GM19452 (cell line): ENCODE data around the gene PBX3.

ENCODE experiments used
- ATAC-seq: cut with Tn5 transposase; IDR thresholded peaks from one replicate; pipeline ENCODE4 v1.9.1; 2021; ENCODE audit not compliant: unreplicated experiment

The PBX3 gene

DNA sequence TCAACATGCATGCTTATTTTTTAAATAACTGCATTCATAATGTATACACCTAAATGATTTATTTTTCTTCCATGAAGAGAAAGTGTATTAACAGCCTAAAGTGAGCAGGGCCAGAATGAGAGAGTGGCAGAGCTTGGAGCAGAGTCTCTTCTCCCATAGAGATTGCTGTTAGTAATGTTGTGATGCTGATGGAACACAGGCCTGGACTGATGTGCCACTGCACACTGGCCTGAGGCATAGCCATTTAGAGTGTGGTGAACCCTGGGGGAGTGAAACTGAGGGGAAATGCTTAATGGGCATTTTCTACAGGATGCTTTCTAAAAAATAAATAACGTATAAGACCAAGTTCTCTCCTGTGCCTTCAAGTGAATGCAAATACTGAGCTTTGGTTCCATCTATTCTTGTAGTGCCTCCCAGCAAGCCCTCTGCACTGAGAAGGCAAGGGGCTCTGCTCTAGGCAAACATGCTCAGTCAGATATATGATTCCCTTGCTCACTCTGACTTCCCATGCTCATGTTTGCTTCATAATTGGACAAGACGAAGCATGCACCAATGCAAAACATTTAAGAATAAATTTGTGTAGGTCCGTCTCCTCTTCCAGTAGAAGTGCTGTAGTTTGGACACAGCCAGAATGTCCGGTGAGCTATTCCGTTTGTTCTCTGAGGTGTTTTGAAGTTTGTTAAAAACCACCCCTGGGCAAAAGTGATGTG lies 185.7 kb downstream of the PBX3 start:
- no peak for ATAC-seq

DNA sequence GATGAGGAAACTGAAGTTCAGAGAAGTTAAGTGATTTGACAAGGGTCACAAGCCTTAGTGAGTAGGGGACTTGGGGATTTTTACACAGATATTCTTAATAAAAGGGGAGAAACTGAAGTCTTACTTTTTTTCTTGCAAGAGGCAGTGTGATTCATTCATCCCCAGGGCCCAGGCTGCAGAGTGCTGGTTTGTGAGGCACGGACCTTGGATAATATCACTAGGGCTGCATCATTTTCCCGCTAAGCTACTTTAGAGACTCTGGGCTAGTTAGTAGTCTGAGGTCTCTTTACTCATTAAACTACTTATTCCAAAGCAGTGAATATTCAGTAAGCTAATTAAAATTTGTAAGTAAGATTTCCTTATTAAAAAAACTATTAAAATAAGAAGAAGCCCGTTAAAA lies 195.0 kb downstream of the PBX3 start:
- ATAC-seq, result no peak

DNA sequence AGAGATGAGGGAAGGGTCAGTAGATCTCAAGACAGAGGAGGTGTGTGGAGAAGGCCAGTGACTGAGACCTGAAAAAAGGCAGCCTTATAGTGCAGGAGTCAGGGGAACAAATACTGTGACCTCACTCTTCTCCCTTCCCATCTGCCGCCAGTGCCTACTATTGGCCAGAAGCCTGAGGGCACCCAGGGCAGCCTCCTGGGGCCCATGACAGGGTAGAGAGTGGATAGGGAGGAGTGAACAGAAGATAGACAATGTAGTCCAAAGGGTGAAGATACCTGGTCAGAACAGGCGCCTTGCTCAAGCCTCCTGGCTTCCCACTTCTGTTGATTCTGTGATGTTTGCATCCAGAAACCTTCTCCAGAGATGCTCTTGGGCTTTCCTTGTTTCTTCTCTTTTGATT lies 196.7 kb downstream of the PBX3 start:
- ATAC-seq, result no peak

DNA sequence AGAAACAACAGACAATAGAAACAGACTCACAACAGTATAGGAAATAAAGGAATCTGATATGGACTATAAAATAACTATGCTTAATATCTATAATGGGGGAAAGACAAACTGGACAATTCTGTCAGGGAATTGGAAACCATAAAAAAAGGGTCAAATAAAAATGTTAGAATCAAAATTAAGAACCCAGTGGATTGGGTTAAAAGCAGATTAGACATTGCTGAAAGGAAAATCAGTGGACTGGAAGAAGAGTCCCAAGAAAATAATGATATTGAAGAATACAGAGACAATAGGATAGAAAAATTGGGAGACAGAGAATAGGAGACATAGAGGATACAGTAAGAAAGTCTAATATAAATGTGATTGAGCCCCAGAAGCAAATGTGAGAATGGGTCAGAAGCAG lies 199.2 kb downstream of the PBX3 start:
- ATAC-seq, result no peak

DNA sequence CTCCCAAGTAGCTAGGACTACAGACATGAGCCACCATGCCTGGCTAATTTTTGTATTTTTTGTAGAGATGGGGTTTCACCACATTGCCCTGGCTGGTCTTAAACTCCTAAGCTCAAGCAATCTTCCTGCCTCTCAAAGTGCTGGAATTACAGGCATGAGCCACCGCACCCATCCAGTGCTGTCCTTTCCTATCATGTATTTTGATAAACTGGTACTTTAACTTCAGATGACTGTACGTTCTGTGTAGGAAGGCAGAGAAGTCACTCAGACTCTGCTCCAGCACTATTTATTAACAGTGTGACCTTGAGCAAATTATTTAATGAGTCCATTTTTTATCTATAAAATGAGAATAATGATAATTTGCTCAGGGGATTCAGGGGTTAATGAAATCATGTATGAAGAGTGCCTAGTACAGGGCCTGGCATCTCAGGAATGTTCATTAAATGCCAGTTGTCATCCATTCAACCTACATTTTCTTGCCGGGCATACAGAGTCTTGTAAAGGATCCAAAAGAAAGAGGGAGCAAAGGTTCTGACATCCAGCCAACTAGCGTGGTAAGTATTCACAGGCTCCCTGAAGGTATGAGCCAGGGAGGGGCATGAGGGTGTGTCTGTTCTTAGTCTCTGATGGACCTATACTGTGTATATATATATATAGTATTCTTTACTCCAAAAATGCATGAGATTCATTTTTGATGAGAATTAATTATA lies 201.9 kb downstream of the PBX3 start:
- no peak for ATAC-seq

DNA sequence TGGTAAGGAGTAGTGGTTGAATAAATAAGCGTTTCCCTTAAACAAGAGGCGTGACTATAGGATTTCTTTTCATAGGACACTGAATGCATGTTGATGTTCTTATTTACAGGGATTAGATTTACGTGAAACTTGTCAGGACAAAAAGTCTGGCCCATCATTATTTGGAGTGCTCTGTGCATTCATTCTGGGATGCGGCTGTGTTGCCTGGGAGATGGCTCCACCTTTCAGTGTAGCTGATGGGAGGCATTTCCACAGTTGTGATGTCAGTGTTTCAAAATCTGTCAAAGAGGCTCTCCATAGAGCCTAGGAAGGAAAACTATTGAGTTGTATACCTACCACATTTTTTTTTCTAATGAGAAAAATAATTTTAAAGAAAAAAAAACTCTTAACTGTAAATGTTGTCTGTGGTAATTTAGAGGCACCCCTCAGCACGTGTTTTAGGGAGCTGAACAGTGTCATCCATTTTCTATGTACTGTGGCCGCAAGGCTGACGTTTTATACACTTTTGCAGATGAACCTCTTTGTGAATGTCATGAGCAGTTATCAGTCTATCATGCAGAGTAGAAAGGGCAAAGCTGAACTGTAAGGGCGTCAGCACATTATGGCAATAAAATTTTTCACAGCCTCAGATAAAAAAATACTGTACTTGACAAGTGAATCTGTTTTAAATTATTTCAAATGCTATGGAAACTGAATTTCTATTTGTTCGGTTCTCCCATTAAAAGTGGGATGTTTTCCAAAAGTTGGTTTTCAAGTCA lies 202.7 kb downstream of the PBX3 start:
- no peak for ATAC-seq

DNA sequence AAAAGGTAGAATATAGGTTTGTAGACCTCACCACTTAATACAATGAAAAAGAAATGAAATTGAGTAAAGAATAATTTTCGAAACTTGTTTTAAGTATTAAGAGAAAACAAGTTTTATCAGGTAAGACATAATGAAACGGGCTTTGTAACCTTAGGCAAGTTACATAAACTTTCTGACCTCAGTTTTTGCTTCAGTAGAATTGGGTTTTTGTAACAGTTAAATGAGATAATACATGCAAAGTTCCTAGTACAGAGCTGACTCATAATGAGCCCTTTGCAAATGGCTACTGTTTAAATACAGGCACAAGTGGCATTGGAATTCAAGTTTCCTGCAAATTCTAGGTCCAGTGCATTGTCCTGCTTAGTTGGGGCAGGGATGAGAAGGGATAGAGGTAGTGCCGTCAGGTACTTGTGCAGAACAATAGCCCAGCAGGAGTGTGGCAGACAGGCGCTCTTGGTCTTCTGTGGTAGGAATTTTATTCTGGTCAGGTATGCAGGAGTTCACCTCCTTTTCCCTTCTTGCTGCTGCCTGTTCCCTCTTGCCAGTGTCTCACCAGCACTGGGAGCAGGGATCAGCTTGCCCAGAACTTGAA lies 203.8 kb downstream of the PBX3 start:
- ATAC-seq, result no peak

DNA sequence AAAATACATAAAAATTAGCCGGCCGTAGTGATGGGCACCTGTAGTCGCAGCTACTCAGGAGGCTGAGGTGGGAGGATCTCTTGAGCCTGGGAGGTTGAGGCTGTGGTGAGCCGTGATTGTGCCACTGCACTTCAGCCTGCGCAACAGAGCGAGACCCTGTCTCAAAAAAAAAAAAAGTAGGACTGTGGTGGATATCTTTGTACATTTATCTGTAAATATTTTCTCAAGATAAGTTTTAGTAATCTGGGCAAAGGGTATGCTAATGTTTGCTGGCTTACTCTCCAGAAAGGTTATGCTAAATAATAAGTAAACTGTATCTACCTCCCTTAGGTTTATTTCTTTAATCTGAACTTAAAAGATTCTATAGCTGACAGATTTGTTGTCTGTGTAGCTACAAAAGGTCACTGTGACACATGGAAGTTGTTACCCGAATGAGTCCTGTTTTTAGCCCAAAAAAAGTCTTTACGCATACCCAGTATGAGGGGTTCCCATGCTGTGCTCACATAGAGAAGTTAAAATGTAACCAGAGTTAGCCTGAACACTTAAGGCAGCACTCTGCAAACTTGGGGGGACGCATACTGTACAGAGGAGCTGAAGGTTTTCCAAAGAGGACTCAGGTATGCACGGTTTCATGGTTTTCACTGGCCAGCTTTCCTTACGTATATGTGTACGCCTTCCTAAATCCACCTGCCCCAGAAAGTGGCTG lies 206.3 kb downstream of the PBX3 start:
- no peak for ATAC-seq

DNA sequence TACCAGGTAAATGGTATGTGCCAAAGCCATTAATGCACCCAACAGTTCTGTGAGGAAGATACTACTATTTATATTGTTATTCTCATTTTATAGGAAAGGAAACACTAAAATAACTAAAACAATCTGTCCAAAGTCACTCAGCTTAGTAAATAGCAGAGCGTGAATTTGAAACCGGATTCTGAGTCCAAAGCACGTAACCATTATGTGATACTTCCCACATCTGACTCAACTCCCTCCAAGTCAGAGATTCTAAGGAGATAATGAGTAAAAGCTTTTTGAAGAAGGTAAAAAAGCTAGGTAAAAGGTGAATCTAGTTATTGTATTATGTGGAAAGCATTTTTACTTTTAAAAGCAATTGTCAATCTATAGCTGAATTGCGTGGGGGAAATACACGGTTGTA lies 208.9 kb downstream of the PBX3 start:
- ATAC-seq, result no peak

DNA sequence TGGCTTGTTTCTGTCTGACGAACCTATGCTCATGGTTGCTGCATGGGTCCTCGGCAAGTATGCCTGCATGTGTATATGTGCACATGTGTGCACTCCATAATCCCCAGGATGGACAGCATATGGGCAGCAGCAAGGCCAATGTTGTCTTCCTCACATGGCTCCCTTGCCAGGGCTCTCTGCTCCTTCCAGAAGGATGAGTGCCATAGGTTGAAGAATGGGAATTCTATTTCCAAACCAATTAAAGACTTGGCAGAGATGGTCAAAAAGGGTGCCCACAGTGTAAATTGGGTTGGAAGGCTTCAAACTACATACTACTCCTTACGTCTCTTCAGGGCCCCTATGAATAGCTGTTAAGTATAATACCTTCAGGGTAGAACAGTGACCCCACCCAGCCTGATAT lies 212.1 kb downstream of the PBX3 start:
- ATAC-seq, result no peak

DNA sequence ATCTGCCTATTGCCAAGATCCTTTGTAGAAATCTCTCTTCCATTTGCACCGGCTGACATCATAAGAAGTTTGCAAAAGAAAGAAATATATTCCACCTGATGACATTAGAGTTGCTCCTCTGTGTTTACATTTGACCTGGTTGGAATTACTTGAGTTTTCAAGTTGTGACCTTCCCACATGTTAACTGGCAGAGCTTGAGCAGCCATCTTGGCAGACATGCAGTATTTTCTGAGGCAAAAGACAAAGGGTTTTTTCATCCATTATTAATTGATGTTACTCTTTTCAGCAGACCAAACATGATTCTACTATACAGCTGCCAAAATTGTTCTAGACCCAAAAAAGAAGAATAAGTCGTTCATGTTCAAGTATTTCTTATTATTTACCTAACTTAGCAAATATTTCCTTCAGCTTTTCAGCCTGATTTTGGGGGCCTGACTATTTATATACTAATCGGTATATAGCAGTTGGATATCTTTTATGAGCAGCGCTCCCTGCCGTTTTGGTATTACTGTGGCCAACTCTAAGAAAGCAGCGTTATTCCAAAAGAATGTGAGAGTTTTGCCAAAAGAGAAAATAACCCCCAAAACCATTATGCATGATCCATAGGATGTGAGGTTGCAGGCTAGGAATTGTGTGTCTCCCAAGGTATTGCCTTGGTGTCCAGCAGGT lies 212.9 kb downstream of the PBX3 start:
- ATAC-seq, result no peak

DNA sequence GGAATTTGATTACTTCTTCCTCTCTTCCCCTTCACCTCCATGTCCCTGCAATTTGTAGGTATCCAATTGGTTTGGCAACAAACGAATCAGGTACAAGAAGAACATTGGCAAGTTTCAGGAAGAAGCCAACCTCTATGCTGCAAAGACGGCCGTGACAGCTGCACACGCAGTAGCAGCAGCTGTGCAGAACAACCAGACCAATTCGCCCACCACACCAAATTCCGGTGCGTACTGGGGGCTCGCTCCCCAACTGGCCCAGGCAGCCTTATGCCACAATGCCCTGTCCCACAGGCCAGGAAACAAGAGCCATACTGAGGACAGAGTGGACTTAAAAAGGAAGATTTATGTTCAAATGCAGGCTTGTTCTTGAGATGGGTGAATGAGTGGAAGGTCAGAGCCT lies 213.5 kb downstream of the PBX3 start:
- no peak for ATAC-seq

DNA sequence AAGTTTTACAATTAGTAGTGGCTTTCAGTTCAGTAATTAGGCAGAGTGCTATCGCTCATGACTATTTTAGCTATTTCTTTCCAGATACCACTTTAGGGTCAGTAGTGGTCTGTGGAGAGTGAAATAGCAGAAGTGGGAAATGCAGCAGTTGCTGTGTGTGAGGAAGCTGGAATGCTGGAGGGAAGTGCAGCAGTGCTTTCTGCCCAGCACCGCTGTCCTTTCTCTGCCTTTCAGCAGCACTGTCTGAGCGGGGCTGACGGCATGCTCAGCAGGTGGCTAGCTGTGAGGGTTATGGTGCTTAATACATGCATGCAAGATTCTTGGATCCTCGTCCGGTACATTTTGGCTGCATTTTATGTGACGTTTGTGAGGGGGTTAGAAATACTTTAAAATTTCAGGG lies 213.9 kb downstream of the PBX3 start:
- ATAC-seq, result no peak

DNA sequence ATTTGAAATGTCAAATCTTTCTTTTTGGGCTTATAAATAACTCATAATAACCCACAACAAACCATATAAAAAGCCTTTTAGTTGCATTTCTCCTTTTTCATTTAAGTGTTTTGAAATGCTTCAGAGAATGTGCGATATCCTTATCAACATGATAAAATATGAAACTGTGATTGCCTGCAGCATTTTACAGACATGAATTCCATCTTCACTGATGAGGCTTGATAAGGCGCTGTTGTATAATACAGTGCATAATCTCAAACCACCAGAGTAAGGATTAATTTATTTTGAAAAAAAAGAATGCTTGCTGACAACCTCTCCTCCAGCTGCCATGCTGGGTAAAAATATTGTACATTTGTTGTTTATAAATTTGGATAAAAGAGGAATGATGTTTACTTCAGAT lies 216.8 kb downstream of the PBX3 start:
- ATAC-seq, result no peak

DNA sequence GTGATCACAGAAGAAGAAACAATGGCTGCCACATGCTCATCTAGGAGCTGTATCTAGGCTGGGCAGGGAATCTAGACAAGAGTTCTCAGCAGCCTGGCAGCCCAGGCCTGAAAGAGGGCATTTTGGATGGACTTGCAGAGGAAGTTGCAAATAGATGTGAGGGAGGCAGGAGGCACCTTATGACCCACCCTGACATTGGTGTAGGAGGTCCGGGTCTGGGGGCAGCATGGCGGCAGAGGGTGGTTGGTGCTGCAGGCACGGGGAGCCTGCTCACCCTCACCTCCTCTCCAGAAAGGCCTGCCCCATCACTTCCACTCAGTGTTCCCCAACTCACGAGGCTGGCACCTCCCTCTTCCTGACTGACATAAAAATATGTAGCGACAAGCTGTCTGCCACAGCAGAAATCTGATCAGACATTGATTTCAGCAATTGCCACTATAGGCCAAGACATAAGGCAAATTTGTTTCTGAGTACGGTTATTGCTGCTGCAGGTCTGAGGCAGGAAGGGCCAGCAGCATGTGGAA lies 217.6 kb downstream of the PBX3 start:
- ATAC-seq, result no peak

DNA sequence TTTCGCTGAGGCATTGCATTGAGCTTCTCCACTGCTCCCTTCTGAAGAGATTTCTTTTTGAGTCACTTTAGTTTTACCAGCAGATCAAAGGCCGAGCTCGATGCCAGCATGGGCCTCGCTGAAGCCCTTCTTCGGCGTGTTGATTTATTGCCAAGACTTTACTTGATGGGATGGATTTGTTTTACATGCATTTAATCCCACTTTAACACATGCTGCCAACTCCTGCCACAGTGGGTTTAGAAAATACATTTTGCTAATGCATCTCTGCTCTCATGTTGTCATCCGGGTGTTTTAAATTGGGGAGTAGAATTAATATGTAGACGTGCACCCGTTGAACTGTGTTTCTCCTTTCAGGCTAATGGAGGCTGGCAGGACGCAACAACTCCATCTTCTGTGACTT lies 218.3 kb downstream of the PBX3 start:
- no peak for ATAC-seq

DNA sequence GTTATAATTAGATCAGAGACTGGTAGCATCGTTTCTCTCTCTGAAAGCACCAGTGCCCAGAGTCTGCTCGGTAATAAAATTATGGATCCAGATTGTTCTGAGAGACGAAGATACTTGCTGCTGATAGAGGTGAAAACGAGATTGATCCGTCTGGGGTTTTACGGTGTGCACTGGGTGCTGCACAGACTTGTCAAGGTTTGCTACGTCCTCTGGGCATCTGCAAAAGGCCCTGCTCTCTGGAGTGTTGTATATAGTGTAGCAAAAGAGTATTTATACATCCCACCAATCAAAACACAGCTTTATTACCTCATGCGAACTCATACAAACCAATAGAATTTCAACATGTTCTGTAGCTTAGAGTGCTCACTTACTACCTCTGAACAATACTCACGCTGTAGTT lies 219.3 kb downstream of the PBX3 start:
- no peak for ATAC-seq

DNA sequence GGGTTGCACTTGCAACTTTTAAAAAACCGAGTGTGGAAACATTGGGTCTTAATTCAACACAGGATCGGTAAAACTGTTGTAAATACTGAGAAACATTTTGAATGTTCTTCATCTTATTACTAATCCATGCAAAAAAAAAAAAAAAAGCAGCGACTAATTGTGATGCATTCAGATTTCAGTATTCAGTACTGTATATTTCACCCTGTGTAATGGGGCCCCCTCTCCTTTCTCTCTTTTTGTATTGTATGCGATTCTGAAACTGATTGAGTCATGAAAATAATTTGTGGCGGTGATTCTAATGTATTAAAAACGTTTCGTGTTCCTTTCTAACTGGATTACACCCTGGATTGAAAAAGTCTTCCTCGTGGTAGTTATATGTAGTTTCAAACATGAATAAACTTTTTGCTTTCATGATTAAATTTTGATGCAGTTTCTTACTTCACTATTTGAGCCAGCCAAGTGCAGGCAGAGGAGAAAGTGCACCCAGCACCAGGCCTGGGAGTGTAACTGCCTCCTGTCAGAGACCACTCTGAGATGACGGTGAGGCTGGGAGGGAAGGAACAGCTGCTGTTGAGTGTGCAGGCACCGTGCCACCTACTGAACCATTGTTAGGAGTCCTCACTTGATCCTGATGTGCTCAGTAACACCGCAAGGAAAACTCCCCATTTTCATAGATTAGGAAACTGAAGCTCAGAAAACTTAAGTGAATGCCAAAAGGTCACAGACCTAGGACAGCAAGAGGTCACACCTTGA lies 220.0 kb downstream of the PBX3 start:
- no peak for ATAC-seq

DNA sequence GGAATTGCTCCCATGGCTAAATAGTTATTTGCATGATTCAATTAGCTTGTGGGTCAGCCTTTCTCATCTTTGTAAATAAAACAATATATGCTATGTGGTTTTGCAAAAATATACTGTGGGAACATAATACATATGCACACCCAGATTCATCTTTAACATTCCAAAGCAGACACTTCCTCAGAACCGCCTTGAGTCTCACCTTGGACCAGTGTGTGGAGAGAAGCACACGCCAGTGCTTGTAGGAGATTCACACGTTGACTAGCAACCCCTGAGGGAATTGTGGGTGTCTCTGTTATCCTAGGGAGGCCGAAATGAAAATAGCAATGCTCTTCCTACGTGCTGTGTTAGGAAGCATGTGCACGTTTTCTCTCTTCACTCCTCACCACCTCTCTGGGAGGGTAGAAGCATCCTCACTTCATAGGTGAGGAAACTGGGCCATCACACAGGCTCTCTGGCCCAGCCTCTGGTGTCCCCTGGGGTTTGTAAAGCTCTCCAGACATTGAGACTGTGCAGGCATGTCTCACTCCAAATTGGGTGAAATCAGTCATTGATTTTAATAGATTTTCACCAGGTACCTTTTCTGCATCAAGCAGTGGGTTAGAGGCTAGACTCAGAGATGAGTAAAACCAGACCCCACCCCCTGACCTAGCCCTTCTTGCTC lies 221.7 kb downstream of the PBX3 start:
- ATAC-seq, result no peak
